Stimulated activated naive CD8-positive, alpha-beta T cell treated with anti-CD3 and anti-CD28 coated beads, Interleukin-15, amount 100 ng/mL, for 72 hours (primary cell): ENCODE data around the gene ZNF789.
"Not testable (repeated sequence)": the region's sequence is repeated elsewhere in the genome, so short reads cannot be mapped to it uniquely, and the experiment has no call there.

ENCODE experiments used
- ATAC-seq: fragments of 150-1000 bp; cut with Tn5 transposase; 2 replicates; pipeline ENCODE4 v1.10.0; 2021; ENCODE audit warnings: mild to moderate bottlenecking, moderate library complexity
- DNase-seq, 2 donors: peaks; one replicate each; pipeline ENCODE4 v3.0.0; 2021 to 2022
- H3K27ac Mint-ChIP-seq, 2 donors: one replicate each; pipeline ENCODE4 v1.8.0; 2022; ENCODE audit warnings: mild to moderate bottlenecking in 2 of 2, mixed read lengths in 2 of 2, moderate library complexity in 2 of 2
- H3K27me3 Mint-ChIP-seq: one replicate; pipeline ENCODE4 v1.8.0; 2022; ENCODE audit warnings: mixed read lengths
- H3K4me1 Mint-ChIP-seq: one replicate; pipeline ENCODE4 v1.8.0; 2022; ENCODE audit warnings: mild to moderate bottlenecking, mixed read lengths
- H3K4me3 Mint-ChIP-seq, 2 donors: one replicate each; pipeline ENCODE4 v1.8.0; 2022; ENCODE audit warnings: mild to moderate bottlenecking in 2 of 2, mixed read lengths in 2 of 2, moderate library complexity in 1 of 2
- H3K9me3 Mint-ChIP-seq, 2 donors: one replicate each; pipeline ENCODE4 v1.8.0; 2022; ENCODE audit warnings: mixed read lengths in 2 of 2

ZNF789 gene

DNA sequence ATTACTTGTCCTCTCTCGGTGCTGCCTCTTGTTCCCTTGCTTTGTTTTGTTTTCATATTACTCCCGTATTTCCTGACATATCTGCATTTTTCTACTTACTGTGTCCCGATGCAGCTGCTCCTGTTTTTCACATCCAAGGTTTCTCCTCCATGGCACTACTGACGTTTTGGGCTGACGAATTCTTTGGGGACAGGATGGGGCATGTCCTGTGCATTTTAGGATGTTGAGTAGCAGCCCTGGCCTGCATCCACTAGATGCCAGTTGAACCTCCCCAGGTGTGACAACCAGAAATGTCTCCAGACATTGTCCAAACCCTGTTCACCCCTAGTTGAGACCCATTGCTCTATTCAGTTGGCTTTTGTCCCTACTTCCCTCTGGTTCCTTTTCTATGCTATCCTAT is 12.4 kb downstream of the ZNF789 start:
- no peaks in the 10 kb centered on the region for H3K9me3 Mint-ChIP-seq
- H3K27ac Mint-ChIP-seq, result peak overlapping the region in 1 of 2 donors; percentile 79
- no peak overlapping the region for H3K4me3 Mint-ChIP-seq
- no peak for ATAC-seq
- no peaks in the 10 kb centered on the region for H3K27me3 Mint-ChIP-seq
- H3K4me1 Mint-ChIP-seq, result no peaks in the 10 kb centered on the region
- DNase-seq, result no peak

DNA sequence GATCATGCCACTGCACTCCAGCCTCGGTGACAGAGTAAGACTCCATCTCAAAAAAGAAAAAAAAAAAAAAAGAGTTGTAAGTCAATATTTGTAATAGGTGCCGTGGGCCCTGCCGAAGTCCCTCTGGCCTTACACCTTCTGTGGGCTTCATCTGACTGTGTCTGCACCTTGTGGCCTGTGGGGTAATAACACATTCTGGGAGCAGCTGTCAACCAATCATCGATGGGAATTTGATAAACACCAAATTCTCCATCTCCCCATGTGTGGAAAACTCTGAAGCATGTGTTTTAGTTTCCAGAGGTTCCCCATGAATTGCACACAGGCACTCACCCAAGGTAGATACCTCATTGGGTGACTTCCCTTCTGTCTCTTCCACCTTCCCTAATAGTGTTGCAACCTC is 16.5 kb downstream of the ZNF789 start:
- no peaks in the 10 kb centered on the region for H3K27me3 Mint-ChIP-seq
- no peaks in the 10 kb centered on the region for H3K4me1 Mint-ChIP-seq
- DNase-seq, result no peak
- ATAC-seq, result peak; percentile 62
- H3K4me3 Mint-ChIP-seq, result no peak overlapping the region
- peaks cover 16 to 17% of the 10 kb centered on the region in 2 donors for H3K9me3 Mint-ChIP-seq
- no peak overlapping the region for H3K27ac Mint-ChIP-seq

DNA sequence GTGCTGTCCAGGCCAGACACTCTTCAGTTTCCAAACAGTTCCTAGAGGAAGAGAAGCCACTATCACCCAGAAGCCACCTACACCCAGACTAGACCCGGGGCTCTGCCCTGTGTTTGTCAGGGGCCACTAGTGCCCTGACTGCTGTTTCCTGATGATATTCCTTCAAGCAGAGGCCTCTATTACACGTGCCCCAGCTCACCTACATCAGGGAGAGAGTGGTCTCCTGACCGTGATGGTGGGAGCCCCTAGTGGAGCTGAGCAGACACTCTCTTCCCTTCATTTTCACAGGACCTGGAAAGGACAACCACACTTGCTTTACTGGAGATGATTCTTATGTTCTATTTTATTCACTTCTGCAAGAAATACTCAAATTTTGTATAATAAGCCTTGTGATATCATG is 18.2 kb downstream of the ZNF789 start:
- no peak for ATAC-seq
- DNase-seq, result no peak
- H3K4me1 Mint-ChIP-seq, result no peaks in the 10 kb centered on the region

DNA sequence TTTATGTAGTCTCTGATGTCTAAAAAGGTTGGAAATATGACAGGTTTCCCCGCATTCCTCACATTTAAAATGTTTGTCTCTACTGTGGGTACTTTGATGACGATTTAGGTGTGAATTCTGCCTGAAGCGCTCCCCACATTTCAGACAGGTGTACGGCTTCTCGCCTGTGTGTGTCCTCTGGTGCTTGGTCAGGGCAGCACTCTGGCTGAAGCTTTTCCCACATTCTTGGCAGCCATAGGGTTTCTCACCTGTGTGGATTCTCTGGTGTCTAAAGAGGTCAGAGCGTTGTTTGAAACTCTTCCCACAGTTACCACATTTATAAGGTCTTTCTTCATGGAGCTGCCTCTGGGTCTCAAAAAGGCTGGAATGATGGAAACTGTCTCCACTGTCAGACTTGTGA is 21.1 kb downstream of the ZNF789 start:
- ATAC-seq (no peak), DNase-seq (no peak)
- H3K4me3 Mint-ChIP-seq, result no peak overlapping the region
- no peaks in the 10 kb centered on the region for H3K27me3 Mint-ChIP-seq
- peaks cover 20% of the 10 kb centered on the region for H3K4me1 Mint-ChIP-seq
- no peak overlapping the region for H3K27ac Mint-ChIP-seq
- peaks cover 17 to 20% of the 10 kb centered on the region in 2 donors for H3K9me3 Mint-ChIP-seq

More for the DNA sequence above, 18.2 kb downstream of the ZNF789 start:
- Mint-ChIP-seq H3K9me3 (peaks cover 17 to 20% of the 10 kb centered on the region in 2 donors), H3K4me3 (no peak overlapping the region), H3K27me3 (no peaks in the 10 kb centered on the region), H3K27ac (no peak overlapping the region)

DNA sequence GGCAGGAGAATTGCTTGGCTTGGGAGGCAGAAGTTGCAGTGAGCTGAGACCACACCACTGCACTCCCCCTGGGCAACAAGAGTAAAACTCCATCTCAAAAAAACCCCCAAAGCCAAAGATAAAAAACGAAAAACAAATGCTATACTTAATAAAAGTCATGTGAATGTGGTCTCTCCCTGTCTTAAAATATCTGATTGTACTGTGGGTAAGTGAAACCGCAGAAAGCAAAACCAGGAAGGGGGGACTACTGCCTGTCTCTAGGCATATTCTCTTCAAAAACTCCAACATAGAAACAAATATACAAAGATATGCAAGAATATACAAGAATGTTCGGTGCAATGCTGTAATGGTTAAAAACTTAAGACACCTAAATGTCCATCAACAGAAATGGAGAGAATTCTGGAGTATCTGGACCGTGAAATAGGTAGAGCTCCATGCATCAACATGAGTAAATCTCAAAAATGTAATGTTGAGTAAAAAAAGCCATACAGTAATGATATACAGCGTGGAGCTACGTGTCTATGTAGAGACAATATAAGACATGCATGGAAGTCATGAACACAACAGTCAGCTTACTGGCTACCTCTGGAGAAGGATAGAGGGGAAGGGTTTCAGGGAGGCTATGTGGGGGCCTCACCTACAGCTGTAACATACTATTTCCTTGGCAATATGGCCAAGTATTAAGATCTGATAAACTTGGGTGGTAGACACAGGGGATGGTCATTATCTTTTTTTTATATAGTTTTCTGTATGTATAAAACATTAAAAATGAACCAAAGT is 25.3 kb downstream of the ZNF789 start:
- DNase-seq, result no peak
- peaks cover 32% of the 10 kb centered on the region for H3K4me1 Mint-ChIP-seq

DNA sequence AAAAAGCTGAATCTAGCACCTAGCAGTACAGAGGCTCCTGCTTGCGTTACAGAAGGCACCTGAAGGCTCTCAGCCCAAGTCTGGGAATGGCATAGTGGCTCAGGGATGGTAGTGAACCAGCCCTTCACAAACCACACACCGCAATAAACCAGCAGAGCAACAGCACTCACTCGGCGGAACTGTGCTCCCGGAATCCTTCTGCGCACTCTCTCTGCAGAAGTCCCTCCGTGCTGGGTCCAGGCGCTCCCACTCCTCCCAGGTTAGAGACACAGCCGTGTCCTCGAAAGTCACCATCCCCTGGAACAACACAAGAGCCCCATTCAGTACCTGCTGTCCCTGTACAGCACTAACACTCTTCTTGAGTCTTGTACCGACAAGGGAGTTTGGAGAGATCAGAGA is 25.9 kb downstream of the ZNF789 start:
- no peak for DNase-seq

More for the DNA sequence above, 25.3 kb downstream of the ZNF789 start:
- Mint-ChIP-seq H3K27me3 (no peaks in the 10 kb centered on the region), H3K4me3 (peak overlapping the region; percentile 93 to 98), H3K9me3 (peaks cover 20 to 23% of the 10 kb centered on the region in 2 donors), H3K27ac (peak overlapping the region in 1 of 2 donors; percentile 78)
- ATAC-seq, result no peak

DNA sequence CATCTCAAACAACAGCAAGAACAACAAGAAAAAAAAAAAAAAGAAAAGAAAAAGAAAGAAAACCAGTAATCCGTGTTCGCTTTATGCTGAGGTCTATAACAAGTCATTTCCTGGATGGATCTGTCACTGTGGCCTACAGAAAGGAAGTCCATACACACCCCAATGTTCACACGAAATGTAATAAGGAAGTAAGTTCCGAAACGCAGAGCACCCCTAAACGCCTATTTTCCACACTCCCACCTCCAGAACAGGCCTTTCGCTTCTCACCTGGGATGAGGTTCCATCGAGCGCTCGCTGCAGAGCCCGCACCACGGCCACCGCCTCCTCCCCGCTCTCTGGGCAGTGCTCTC is 26.7 kb downstream of the ZNF789 start:
- H3K27ac Mint-ChIP-seq, result peak overlapping the region; percentile 98 to 99
- H3K4me1 Mint-ChIP-seq, result peaks cover 32% of the 10 kb centered on the region
- no peaks in the 10 kb centered on the region for H3K27me3 Mint-ChIP-seq
- H3K9me3 Mint-ChIP-seq, result peaks cover 6 to 9% of the 10 kb centered on the region in 2 donors
- H3K4me3 Mint-ChIP-seq, result peak overlapping the region; percentile 93 to 98
- ATAC-seq (peak; percentile 57), DNase-seq (peak in 1 of 2 donors; percentile 18)

More for the DNA sequence above, 25.9 kb downstream of the ZNF789 start:
- Mint-ChIP-seq H3K27me3 (no peaks in the 10 kb centered on the region), H3K4me1 (peaks cover 32% of the 10 kb centered on the region), H3K4me3 (peak overlapping the region; percentile 93 to 98), H3K9me3 (peaks cover 14 to 17% of the 10 kb centered on the region in 2 donors), H3K27ac (peak overlapping the region; percentile 84 to 98)
- no peak for ATAC-seq

DNA sequence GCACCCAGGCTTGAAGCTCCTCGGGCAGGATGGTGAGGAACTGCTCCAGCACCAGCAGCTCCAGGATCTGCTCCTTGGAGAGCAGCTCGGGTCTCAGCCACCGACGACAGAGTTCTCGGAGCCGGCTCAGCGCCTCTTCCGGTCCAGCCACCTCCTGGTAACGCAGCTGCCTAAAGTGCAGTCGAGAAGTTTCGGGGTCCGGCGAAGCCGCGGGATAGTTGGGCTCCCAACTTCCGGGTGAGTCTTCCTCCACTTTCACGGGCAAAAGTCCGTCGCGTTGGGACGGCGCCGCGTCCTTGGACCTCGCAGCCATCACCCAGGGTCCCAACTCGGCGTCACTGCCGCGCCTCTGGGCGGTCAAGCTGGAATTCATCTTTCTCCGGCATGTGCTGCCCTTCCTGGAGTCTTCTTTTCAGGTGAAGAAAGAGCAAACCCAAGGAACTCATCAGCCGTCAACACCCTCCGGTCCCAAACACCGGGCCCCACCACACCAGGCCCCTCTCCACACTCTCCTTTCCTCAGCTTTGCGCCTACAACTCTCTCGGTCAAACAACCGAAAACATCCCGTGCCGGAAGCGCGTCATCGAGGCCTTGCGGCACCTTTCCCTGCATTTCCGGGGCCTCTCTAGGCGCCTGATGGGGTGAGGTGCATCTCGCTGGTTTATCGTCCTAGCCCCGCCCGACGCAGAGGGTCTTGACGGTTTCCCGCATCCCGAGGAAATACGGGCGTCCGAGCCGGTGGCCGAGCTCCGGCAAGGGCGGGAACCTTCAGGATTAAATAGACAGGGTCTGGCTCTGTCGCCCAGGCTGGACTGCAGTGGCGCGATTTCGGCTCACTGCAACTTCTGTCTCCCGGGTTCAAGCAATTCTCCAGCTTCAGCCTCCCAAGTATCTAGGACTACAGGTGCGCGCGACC is 27.3 kb downstream of the ZNF789 start, which contains the start of gene ZNF394:
ZNF394 (minus strand) TSS at position 561 of the 916 bp plus-strand sequence; CDS start at position 373, 188 bp downstream.
- ATAC-seq, result peak; percentile 65
- H3K4me3 Mint-ChIP-seq, result peak within 1 kb of the TSS; percentile 93 to 98
- H3K4me1 Mint-ChIP-seq, result peaks cover 32% of the 10 kb centered on the region
- H3K27ac Mint-ChIP-seq, result peak within 1 kb of the TSS; percentile 98 to 99
- no peaks in the 10 kb centered on the region for H3K27me3 Mint-ChIP-seq
- DNase-seq, result peak; percentile 82 to 89
- peaks cover 6 to 7% of the 10 kb centered on the region in 2 donors for H3K9me3 Mint-ChIP-seq

DNA sequence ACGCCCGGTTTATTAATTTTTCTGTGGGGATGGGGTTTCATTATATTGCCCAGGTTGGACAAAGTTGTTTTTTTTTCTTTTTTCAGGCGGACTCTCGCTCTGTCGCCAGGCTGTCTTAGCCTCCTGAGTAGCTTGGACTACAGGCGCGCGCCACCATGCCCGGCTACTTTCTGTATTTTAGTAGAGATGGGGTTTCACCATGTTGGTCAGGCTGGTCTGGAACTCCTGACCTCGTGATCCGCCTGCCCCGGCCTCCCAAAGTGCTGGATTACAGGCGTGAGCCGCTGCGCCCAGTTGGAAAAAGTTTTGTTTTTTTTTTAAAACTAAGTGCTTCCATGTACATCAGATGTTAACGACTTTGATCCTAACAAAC is 27.9 kb downstream of the ZNF789 start:
- H3K27ac Mint-ChIP-seq, result peak overlapping the region; percentile 98 to 99
- H3K27me3 Mint-ChIP-seq, result no peaks in the 10 kb centered on the region
- ATAC-seq (no peak), DNase-seq (no peak)
- H3K9me3 Mint-ChIP-seq, result peaks cover 6 to 7% of the 10 kb centered on the region in 2 donors
- peaks cover 34% of the 10 kb centered on the region for H3K4me1 Mint-ChIP-seq
- peak overlapping the region; percentile 93 to 98 for H3K4me3 Mint-ChIP-seq

DNA sequence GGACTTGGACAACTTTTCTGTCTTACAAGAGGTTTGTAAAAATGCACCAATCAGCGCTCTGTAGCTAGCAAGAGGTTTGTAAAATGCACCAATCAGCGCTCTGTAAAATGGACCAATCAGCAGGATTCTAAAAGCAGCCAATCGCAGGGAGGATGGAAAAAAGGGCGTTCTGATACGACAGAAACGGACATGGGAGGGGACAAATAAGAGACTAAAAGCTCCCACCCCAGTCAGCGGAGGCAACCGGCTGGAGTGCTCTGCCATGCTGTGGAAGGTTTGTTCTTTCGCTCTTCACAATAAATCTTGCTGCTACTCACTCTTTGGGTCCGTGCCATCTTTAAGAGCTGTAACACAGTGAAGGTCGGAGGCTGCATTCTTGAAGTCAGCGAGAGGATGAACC is 28.5 kb downstream of the ZNF789 start:
- Mint-ChIP-seq H3K27ac (peak overlapping the region; percentile 87 to 98), H3K4me3 (peak overlapping the region; percentile 93 to 98), H3K4me1 (peaks cover 38% of the 10 kb centered on the region)
- ATAC-seq, H3K9me3 Mint-ChIP-seq, H3K27me3 Mint-ChIP-seq, DNase-seq: not testable (repeated sequence)

DNA sequence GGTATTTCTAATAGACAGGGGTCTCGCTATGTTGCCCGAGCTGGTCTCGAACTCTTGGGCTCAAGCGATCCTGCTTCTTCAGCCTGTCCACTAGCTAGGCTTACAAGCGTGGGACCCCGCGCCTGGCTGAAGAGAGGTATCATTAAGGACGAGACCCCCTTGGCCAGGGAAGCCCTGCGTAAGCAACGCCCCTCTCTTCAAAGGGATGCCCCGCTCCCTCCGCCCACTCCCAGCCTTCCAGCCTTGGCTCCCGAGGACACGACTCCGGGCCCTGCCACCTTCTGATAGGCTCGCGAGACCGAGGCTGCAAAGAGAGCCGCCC is 31.6 kb downstream of the ZNF789 start:
- Mint-ChIP-seq H3K27me3 (no peaks in the 10 kb centered on the region), H3K9me3 (peaks cover 6 to 7% of the 10 kb centered on the region in 2 donors), H3K4me3 (peak overlapping the region; percentile 85 to 88), H3K27ac (peak overlapping the region; percentile 93), H3K4me1 (peaks cover 29% of the 10 kb centered on the region)
- ATAC-seq, result no peak
- DNase-seq, result no peak

DNA sequence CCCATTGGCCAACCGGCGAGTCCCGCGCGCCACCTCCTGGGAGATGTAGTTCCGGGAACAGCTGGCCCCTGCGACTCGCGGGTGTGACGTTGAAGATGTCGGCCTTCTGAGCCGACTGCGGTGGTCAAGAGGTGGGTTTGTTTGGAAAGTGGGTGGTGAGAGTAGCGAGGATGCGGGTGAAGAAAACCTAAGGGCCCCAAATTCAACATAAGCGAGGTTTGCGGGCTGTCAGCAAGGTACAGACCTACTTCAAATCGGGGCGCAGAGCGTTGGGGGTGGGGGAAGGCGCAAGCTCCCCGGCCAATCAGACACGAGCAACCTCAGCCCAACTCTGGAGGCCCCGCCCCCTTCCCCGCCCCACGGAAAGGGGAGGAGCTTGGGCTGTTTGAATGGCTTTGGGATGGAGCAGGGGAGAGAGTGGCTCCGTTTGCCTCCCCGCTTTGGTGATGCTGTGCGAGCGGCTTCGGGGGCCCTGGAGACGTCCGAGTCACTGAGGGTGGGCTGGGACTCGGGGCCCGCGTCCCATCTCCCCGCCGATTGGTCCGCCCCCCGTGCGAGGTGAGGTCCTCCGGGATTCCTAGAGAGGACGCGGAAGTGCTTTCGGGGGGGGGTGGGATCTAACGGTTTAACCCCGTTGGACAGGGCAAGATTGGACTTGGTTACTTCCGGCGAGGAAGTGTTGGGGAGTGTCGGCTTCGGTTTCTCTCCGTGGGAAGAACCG is 32.1 kb downstream of the ZNF789 start, which contains the start of gene ZKSCAN5:
ZKSCAN5 (plus strand) TSS at position 60 of the 721 bp plus-strand sequence. CDS start 1,383 bp downstream, outside the sequence.
- peak within 1 kb of the TSS; percentile 93 for H3K27ac Mint-ChIP-seq
- ATAC-seq (peak; percentile 90), DNase-seq (peak; percentile 95 to 97)
- peaks cover 6 to 7% of the 10 kb centered on the region in 2 donors for H3K9me3 Mint-ChIP-seq
- peak within 1 kb of the TSS; percentile 85 to 88 for H3K4me3 Mint-ChIP-seq
- H3K4me1 Mint-ChIP-seq, result peaks cover 32% of the 10 kb centered on the region
- H3K27me3 Mint-ChIP-seq, result no peaks in the 10 kb centered on the region

DNA sequence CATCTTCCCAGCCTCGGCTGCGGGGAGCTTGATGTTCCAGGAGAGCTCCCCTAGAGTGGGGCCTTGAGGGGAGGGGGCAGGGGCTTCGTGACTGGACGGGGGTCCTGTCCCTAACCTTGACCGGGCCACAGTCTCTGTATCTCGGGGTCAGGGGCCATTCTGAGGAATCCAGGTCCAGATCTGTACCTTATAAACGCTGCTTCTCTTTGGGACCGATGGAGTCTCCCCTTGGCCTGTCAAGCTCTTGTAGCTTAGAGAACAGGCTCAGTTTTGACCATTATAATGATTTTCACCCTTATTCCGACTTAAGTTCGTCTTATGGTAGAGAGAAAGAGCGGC is 32.6 kb downstream of the ZNF789 start:
- Mint-ChIP-seq H3K4me1 (peaks cover 34% of the 10 kb centered on the region), H3K27ac (peak overlapping the region; percentile 93), H3K4me3 (peak overlapping the region; percentile 85 to 88), H3K27me3 (no peaks in the 10 kb centered on the region), H3K9me3 (peaks cover 6 to 7% of the 10 kb centered on the region in 2 donors)
- peak; percentile 1 for ATAC-seq
- no peak for DNase-seq

DNA sequence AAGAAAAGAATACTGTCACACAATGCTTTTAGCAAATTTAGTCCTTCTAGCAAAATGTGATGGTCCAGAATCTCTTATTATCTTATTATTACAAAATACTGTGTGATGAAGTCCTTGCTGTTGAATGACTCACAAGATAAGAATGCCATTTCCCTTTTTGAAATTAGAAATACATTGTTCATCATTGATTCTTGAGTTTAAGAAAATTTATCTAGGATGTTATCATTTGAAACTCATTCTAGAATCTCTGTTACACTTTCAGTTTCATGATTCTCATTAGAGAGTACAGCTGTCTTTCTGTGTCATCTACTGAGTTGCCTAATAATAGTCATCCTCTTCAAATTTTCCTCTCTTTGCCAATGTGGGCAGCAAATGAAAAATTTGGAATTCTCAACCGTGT is 41.4 kb downstream of the ZNF789 start:
- no peaks in the 10 kb centered on the region for H3K27me3 Mint-ChIP-seq
- peak overlapping the region in 1 of 2 donors; percentile 25 for H3K27ac Mint-ChIP-seq
- H3K4me3 Mint-ChIP-seq, result no peak overlapping the region
- peak; percentile 40 for ATAC-seq
- H3K4me1 Mint-ChIP-seq, result peaks cover 12% of the 10 kb centered on the region
- no peak for DNase-seq
- no peaks in the 10 kb centered on the region for H3K9me3 Mint-ChIP-seq

DNA sequence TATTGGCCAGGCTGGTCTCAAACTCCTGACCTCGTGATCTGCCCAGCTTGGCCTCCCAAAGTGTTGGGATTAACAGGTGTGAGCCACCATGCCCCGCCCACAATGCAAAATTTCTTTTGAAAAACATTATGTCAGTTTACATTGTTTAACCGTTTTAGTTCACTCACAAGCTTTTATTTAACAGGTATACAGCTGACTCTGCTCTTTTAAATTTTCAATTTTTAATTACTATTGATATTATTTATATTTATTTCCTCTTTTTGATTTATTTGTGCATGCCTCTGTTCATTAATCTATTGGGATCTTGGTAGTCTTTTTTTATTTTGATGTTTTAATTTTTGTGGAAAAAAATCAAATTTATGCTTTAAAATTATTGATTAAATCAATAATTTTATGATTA is 48.7 kb downstream of the ZNF789 start:
- Mint-ChIP-seq H3K27ac (no peak overlapping the region), H3K4me3 (no peak overlapping the region), H3K4me1 (no peaks in the 10 kb centered on the region), H3K27me3 (no peaks in the 10 kb centered on the region), H3K9me3 (no peaks in the 10 kb centered on the region)
- no peak for ATAC-seq
- no peak for DNase-seq
